ENCODE results near the gene DCPS. TPM values are rescaled to one million over a fixed set of nuclear protein-coding genes. Genes with fewer than 3 reads are reported as not detected.
A peak's percentile ranks its signal among the peaks of the same experiment; 100 is the strongest.

Gene DCPS
- total RNA-seq, 1 experiment from 2014 or later: 34.8 TPM

GRCh38 chr11:126383339-126384335 is 79.8 kb downstream of the DCPS start:
- CTCF ChIA-PET: interaction anchor here (0.6 kb wide), 1 partner anchor 461 kb away, joined by 10 read pairs; no protein-coding TSS in a partner anchor
- peak; percentile 46 for ATAC-seq
- in situ Hi-C loops (cut with HindIII; ENCODE audit: low pct_unique_long_range_greater_than_20kb, low sequenced_read_pairs): no loop called here
- H3K27ac ChIP-seq (ENCODE audit: low read length): no peak overlapping the region
- BruUV-seq (replicated peaks): no TSS peak
- H3K4me3 ChIP-seq (ENCODE audit: low read depth in 2 of 2, low read length in 2 of 2): no peak overlapping the region
- POLR2A ChIA-PET: no interaction called here
- TF ChIP-seq SIN3A (IDR thresholded peaks at IDR 0.05; ENCODE audit: borderline replicate concordance, insufficient read depth, low read depth, low read length) (no peak), POLR2AphosphoS5 (IDR thresholded peaks at IDR 0.05; ENCODE audit: low read depth, low read length) (no peak), REST (IDR thresholded peaks at IDR 0.05; ENCODE audit: insufficient read depth in 1 of 2, low read depth in 2 of 2, low read length in 1 of 2) (no peak), TCF7L2 (IDR thresholded peaks at IDR 0.05; ENCODE audit: low read depth, low read length) (no peak), CTCF (IDR thresholded peaks at IDR 0.05) (no peak)
- peaks cover 21% of the 10 kb centered on the region for H3K4me1 ChIP-seq (ENCODE audit: control insufficient read depth, insufficient read depth, low read length)
- no peaks in the 10 kb centered on the region for H3K27me3 ChIP-seq (ENCODE audit: control insufficient read depth, insufficient read depth, low read length)
- H3K9me3 ChIP-seq (ENCODE audit: control insufficient read depth, insufficient read depth, low read depth, low read length): no peaks in the 10 kb centered on the region
- intact Hi-C loops (cut with micrococcal nuclease; ENCODE audit: unreplicated experiment): no loop called here
- DNase-seq (ENCODE audit: low read depth, low spot score): no peak
- H3K36me3 ChIP-seq (ENCODE audit: control insufficient read depth, insufficient read depth, low read length): no peaks in the 10 kb centered on the region

DNA sequence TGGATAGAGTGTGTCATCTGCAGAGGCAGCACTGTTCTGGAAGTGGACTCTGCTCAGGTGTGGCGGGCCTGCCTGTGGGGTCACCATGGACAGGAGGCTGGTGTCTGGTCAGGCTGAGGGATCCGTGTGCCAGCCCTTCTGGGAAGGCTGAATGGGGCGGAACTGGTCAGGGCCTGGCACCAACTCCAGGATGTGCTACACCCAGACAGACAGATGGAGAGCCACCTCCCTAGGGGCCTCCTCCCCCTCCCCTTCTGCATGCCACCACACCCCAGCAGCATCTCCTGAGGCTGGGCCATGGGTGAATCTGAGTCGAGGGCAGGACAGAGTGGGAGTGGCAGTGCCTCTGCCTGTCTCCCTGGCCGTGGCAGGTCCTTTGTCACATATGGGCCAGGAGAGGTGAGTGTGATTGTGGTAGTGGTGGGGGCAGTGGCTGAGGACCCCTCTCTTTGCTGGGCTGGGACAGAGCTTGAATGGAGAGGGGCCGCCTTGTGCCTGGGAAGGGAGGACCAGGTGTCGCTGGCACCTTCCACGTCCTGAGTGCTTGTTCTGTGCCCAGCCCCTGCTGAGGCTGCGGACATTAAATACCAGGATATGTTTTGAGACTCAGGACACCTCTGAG is 80.7 kb downstream of the DCPS start:
- Histone ChIP-seq H3K27me3 (ENCODE audit: control insufficient read depth, insufficient read depth, low read length) (no peaks in the 10 kb centered on the region), H3K9me3 (ENCODE audit: control insufficient read depth, insufficient read depth, low read depth, low read length) (no peaks in the 10 kb centered on the region), H3K27ac (ENCODE audit: low read length) (no peak overlapping the region), H3K4me1 (ENCODE audit: control insufficient read depth, insufficient read depth, low read length) (peaks cover 21% of the 10 kb centered on the region), H3K4me3 (ENCODE audit: low read depth in 2 of 2, low read length in 2 of 2) (no peak overlapping the region), H3K36me3 (ENCODE audit: control insufficient read depth, insufficient read depth, low read length) (no peaks in the 10 kb centered on the region)
- ATAC-seq: 0 out of 2 replicates have a peak, but pooled peaks have one; percentile 10
- BruUV-seq (replicated peaks): no TSS peak
- TF ChIP-seq REST (IDR thresholded peaks at IDR 0.05; ENCODE audit: insufficient read depth in 1 of 2, low read depth in 2 of 2, low read length in 1 of 2) (no peak), CTCF (IDR thresholded peaks at IDR 0.05) (no peak), SIN3A (IDR thresholded peaks at IDR 0.05; ENCODE audit: borderline replicate concordance, insufficient read depth, low read depth, low read length) (no peak), POLR2AphosphoS5 (IDR thresholded peaks at IDR 0.05; ENCODE audit: low read depth, low read length) (no peak), TCF7L2 (IDR thresholded peaks at IDR 0.05; ENCODE audit: low read depth, low read length) (no peak)
- intact Hi-C loops (cut with micrococcal nuclease; ENCODE audit: unreplicated experiment): no loop called here
- POLR2A ChIA-PET: no interaction called here
- in situ Hi-C loops (cut with HindIII; ENCODE audit: low pct_unique_long_range_greater_than_20kb, low sequenced_read_pairs): no loop called here
- CTCF ChIA-PET: no interaction called here
- DNase-seq (ENCODE audit: low read depth, low spot score): no peak
